ENCODE results near the gene NEIL1. TPM values are rescaled to one million over a fixed set of nuclear protein-coding genes. Genes with fewer than 3 reads are reported as not detected.

NEIL1 gene
- total and polyA plus RNA-seq, 10 of the 15 experiments (the other 5 are each of a cell fraction or from before 2014, with no cell fraction given): 0.10 to 2.3 (median 0.66) TPM

- peak; percentile 76 for TF ChIP-seq SKIL (IDR thresholded peaks at IDR 0.05; ENCODE audit: low read depth, poor library complexity, severe bottlenecking)
- TF ChIP-seq KLF5 (IDR thresholded peaks at IDR 0.05; ENCODE audit: partially characterized antibody): peak; percentile 2
- TF ChIP-seq KDM1A (IDR thresholded peaks at IDR 0.05; ENCODE audit: borderline replicate concordance): no peak
- peak; percentile 20 for TF ChIP-seq E2F8 (IDR thresholded peaks at IDR 0.05; ENCODE audit: low read depth, partially characterized antibody)
- no peak for TF ChIP-seq ZBTB11 (CRISPR knock-in tag; IDR thresholded peaks at IDR 0.05)
- 0 out of 2 replicates have a peak, but pooled peaks have one; percentile 13 for TF ChIP-seq RB1 (IDR thresholded peaks at IDR 0.05; ENCODE audit: borderline replicate concordance)
- TF ChIP-seq USF1 (IDR thresholded peaks at IDR 0.05; ENCODE audit: borderline replicate concordance, extremely low read length, insufficient read depth, low read depth, low read length): no peak
- TF ChIP-seq ZZZ3 (IDR thresholded peaks at IDR 0.05; ENCODE audit: control insufficient read depth, insufficient read length, low read depth): no peak
- no peak for TF ChIP-seq IRF4 (IDR thresholded peaks at IDR 0.05; ENCODE audit: low read depth, low read length)
- TF ChIP-seq JUNB (IDR thresholded peaks at IDR 0.05): no peak
- TF ChIP-seq POLR2A (IDR thresholded peaks at IDR 0.05; ENCODE audit: low read depth, low read length): no peak
- no peak for TF ChIP-seq CHD2 (IDR thresholded peaks at IDR 0.05; ENCODE audit: borderline replicate concordance, low read depth, low read length)
- TF ChIP-seq BCLAF1 (IDR thresholded peaks at IDR 0.05): no peak
- TF ChIP-seq MEF2A (IDR thresholded peaks at IDR 0.05; ENCODE audit: insufficient read depth, low read depth, low read length): no peak
- no peak for TF ChIP-seq BCL11A (IDR thresholded peaks at IDR 0.05; ENCODE audit: low read depth, low read length)
- no peak for TF ChIP-seq NRF1 (conservative IDR thresholded peaks at IDR 0.05; ENCODE audit: low read depth, low read length)
Observed at GRCh38 chr15:75368689-75369239, 21.9 kb downstream of the NEIL1 start (continued).
